Gastroesophageal sphincter (tissue), 3 donors: ENCODE measurements around the gene ZNF878.

Experiments
- CTCF ChIP-seq, 4 experiments: fragments of 200-600 bp in 2 of 4; fragments of 450-650 bp in 2 of 4; sonication (generic) in 1 of 4; IDR thresholded peaks; one replicate each; pipeline ENCODE4 v1.5.1; 2017 to 2019; ENCODE audit warnings: antibody characterized with exemption in 4 of 4, mild to moderate bottlenecking in 2 of 4, moderate library complexity in 2 of 4
- POLR2A ChIP-seq, 2 donors: fragments of 450-650 bp; IDR thresholded peaks; one replicate each; pipeline ENCODE4 v1.6.1; 2017; ENCODE audit warnings: antibody characterized with exemption in 2 of 2, mild to moderate bottlenecking in 2 of 2, moderate library complexity in 1 of 2

GRCh38 chr19:12098040-12098439 lies 45.3 kb upstream of the ZNF878 start:
- TF ChIP-seq CTCF (IDR thresholded peaks at IDR 0.05) (no peak), POLR2A (IDR thresholded peaks at IDR 0.05) (no peak)
